Epithelial cell of esophagus (primary cell): ENCODE measurements around the gene ABHD12B.
"Not testable (repeated sequence)": the region's sequence is repeated elsewhere in the genome, so short reads cannot be mapped to it uniquely, and the experiment has no call there.

Experiments
- DNase-seq: peaks from one replicate; pipeline ENCODE4 v3.0.0; 2010; ENCODE audit warnings: low read depth
- H3K4me3 ChIP-seq: 2 replicates; pipeline ENCODE4 v1.5.1; 2011; ENCODE audit warnings: mild to moderate bottlenecking, low read length, control low read depth
- CTCF ChIP-seq: IDR thresholded peaks from 2 replicates; pipeline ENCODE4 v1.5.1; 2011; ENCODE audit warnings: low read depth, mild to moderate bottlenecking, low read length, control low read depth, inconsistent platforms; ENCODE audit not compliant: insufficient read depth; ENCODE audit errors: missing control alignments

Gene ABHD12B

GRCh38 chr14:50910495-50911420 lies 38.9 kb downstream of the ABHD12B start:
- no peak for TF ChIP-seq CTCF
- peak; percentile 50 for DNase-seq
- H3K4me3 ChIP-seq, result no peak overlapping the region

GRCh38 chr14:50917449-50917848 lies 45.6 kb downstream of the ABHD12B start:
- no peak overlapping the region for H3K4me3 ChIP-seq
- no peak for DNase-seq
- no peak for TF ChIP-seq CTCF

- H3K4me3 ChIP-seq, DNase-seq: not testable (repeated sequence)
Observed at GRCh38 chr14:50919524-50919923, 47.7 kb downstream of the ABHD12B start.

- peak; percentile 36 for DNase-seq
- no peak overlapping the region for H3K4me3 ChIP-seq
- no peak for TF ChIP-seq CTCF
Observed at GRCh38 chr14:50920482-50921230, 48.8 kb downstream of the ABHD12B start.

GRCh38 chr14:50922803-50923202 lies 51.0 kb downstream of the ABHD12B start:
- H3K4me3 ChIP-seq, result no peak overlapping the region
- no peak for DNase-seq
- TF ChIP-seq CTCF, result no peak

- TF ChIP-seq CTCF, result no peak
- no peak for DNase-seq
Observed at GRCh38 chr14:50924236-50924635, 52.4 kb downstream of the ABHD12B start.

GRCh38 chr14:50924843-50925242 lies 53.0 kb downstream of the ABHD12B start:
- DNase-seq, result peak; percentile 22
- TF ChIP-seq CTCF, result no peak
- H3K4me3 ChIP-seq, result no peak overlapping the region

More at GRCh38 chr14:50924236-50924635, 52.4 kb downstream of the ABHD12B start:
- no peak overlapping the region for H3K4me3 ChIP-seq
